Smooth muscle cell of the brain vasculature (primary cell): Measurements from ENCODE around the gene UBE2J2.

Experiments
- DNase-seq: peaks from one replicate; pipeline ENCODE4 v3.0.0-alpha.2; 2012; ENCODE audit warnings: low read depth, low spot score

UBE2J2 gene

GRCh38 chr1:1296070-1297061 lies 22.7 kb upstream of the UBE2J2 start:
- no peak for DNase-seq

DNA sequence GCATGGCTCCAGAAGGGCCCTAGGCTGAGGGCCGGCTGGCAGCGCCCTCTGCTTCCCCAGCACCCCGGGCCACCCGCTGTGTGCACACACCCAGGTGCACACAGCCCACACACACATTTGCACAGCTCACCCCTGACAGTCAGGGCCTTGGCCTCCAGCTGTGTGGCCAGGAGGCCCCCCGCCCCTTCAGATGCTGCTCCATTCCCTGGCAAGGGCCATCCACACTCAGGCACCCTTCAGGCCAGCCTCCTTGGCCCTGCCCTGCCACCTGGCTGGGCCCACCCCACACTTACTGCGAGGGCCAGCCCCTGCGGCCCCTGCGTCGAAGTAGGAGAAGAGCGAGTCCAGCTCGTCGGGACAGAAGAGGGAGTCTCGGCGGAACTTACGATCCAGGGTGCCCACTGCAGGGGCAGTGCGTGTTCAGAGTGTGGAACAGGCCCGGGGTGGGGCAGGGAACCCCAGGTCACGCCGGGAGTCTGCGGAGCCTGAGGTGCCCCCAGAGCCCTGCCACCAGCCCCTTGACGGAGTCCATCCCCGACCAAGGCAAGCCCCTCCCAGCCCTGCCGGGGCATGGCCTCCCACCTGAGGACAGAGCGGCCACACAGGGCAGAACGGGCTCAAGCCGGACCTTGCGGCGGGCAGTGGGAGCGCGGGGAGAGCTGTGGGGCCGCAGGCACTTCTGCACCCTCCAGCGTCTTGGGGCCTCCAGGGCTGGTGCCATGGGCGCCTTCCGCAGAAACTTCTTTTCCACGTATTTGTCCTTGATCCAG lies 21.7 kb upstream of the UBE2J2 start:
- DNase-seq = no peak

DNA sequence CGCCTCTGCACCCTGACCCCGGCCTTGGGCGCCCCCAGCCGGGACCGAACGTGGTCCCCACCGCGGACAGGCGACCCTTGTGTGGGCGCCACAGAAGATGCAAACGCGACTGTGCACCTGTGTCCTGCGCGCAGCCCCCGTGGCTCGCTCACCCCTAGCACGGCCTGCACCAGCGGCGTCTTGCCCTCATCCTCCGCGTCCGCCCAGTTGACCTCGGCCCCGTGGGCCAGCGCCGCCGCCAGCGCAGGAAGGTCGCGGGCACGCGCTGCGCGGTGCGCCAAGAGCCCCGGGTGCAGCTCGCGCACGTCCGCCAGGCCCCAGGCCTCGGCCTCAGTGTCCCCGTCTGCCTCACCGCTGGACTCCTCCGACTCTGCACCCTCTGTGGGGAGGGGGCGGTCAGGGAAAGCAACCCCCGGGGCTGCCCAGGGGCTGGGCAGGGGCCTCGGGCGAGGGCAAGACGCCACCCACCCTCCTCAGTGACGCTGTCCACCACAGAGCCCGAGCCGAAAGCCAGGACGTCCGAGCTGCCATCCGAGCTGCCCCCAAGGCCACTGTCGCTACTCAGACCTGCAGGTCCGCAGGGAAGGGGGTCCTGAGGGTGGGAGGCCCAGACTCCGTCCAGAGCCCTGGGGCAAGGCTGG lies 20.7 kb upstream of the UBE2J2 start:
- DNase-seq = no peak

- no peak for DNase-seq
These were observed 19.9 kb upstream of the UBE2J2 start for GRCh38 chr1:1293263-1294249.

DNA sequence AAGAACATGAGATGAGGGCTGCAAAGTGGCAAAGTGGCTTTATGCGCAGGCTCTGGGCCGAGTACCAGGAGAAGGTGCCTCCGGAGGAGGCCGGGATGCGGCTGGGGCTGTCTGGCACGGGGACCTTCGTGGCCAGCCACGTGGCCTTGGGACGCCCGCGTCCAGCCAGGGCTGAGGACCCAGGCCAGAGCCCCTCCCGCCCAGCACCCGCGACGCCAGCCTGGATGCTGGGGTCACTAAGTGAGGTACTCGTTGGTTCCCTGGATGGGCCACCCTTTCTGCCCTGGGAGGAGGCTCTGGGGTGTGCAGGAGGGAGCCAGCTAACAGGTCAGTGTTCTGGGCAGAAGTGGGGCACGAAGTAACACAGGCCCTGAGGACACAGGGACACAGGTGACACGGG lies 19.2 kb upstream of the UBE2J2 start:
- no peak for DNase-seq

DNA sequence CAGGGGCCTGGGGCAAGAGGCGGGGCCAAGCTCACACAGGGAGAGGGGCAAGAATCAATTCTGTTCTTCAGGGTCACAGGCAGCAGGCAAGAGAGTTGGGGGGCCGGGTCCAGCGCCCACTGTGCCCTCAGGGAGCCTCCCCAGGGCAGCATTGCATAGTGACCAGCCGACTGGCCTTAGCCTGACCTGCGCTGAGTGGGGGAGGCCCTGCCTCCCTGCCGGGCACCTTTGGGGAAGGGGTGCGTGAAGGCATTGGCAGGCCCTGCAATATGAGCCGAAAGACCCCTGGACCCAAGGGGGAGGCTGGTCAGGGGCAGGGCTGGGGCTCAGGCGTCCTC lies 18.8 kb upstream of the UBE2J2 start:
- no peak for DNase-seq

DNA sequence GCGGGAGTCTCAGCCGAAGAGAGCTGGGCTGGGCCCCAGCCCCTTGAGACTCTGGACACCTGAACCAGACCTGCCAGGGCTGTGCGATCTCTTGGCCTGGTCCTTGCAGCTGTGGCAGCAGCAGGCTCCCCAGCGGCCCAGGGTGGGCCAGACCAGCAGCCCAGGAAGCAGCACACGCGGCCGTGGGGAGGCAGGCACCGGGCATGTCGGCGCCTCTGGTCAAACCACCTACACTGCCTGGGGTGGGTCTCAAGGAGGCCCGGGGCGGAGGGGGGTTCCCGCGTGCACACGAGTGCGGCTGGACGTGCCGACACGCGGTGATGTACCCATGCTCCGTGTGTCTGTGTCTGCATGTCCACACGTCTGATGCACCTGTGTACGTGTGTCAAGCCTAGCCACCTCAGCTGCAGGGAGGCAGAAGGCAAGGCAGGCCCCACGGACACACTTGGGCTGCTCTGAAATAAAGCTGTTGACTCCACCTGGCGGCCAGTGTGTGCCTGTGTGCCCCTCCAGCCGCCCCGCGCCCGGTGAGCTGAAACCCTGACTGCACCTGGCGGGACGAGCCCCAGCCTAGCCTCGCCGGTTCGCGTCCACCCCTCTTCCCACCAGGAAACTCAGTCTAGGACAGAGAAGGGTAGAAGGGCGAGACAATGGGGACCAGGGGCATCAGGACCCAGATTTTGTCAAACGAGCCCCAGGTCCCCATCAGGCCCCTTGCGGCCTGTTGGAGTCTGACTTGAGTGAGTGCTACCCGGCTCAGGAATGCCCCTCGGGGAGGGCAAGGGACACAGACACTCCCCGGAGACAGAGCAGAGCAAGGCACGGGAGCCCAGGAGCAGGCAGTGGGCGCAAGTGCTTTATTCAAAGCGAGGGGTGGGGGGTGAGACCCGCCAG lies 18.1 kb upstream of the UBE2J2 start:
- no peak for DNase-seq

- no peak for DNase-seq
These were observed 17.4 kb upstream of the UBE2J2 start for GRCh38 chr1:1291023-1291528.

DNA sequence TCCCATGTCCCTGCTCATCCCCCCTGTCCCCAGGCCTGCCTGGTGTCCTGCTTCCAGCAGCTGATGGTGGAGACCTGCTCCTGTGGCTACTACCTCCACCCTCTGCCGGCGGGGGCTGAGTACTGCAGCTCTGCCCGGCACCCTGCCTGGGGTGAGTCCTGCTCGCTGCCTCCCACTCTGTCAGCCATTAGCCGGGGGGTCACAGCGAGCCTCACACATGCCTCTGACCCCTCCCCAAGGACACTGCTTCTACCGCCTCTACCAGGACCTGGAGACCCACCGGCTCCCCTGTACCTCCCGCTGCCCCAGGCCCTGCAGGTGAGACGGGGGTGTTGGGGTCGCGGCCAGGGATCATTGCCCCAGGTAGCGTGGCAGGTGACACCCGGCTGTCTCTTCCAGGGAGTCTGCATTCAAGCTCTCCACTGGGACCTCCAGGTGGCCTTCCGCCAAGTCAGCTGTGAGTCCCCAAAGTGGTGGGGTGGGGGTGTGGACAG lies 16.6 kb upstream of the UBE2J2 start:
- DNase-seq = no peak

GRCh38 chr1:1287288-1288110 lies 13.8 kb upstream of the UBE2J2 start:
- DNase-seq = no peak

DNA sequence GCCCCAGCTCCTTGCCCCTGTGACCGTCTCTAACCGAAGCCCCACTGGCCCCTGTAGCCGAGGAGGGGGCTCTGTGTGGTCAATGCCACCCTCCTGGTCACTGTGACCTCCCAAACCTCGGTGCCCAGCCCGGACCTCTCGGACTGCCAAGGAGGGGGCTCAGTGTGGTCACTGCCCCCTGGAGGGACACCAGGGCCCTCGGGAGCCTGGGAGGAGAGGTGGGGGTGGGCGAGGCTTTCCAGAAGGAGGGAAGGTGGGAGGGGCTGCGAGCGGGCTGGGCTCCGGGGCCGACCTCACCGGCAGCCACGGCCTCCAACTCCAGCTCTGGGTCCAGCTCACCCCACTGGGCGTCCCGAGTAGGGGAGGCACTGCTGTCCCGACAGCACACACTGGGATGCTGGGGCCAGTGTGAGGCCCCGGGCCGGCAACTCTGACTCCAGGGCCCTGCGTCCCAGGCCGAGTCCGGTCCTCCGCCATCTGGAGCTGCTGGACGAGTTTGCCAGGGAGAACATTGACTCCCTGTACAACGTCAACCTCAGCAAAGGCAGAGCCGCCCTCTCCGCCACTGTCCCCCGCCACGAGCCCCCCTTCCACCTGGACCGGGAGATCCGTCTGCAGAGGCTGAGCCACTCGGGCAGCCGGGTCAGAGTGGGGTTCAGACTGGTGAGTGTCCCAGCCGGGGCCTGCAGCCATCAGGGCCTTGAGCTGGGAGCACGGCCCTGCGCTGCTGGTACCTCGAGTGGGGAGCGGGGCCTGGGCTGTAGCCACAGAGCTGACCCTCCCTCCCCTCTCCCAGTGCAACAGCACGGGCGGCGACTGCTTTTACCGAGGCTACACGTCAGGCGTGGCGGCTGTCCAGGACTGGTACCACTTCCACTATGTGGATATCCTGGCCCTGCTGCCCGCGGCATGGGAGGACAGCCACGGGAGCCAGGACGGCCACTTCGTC lies 12.9 kb upstream of the UBE2J2 start:
- DNase-seq = no peak

DNA sequence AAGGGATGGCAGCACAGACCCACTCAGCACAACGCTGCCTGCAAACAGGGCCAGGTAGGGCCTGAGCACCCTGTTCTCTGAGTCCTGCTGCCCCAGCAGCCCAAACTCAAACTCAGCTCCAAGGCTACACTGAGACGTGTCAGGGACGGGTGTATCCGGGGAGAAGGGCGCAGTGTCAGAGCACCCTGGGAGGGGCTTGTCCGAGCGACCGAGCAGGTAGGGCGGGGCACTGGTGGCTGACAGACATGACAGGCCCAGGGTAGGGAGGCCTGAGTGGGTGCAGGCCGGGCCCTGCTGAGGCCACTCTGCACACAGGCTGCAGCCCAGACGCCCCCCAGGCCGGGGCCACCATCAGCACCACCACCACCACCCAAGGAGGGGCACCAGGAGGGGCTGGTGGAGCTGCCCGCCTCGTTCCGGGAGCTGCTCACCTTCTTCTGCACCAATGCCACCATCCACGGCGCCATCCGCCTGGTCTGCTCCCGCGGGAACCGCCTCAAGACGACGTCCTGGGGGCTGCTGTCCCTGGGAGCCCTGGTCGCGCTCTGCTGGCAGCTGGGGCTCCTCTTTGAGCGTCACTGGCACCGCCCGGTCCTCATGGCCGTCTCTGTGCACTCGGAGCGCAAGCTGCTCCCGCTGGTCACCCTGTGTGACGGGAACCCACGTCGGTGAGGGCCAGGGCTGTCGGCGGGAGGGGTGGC lies 12.1 kb upstream of the UBE2J2 start:
- DNase-seq = no peak

DNA sequence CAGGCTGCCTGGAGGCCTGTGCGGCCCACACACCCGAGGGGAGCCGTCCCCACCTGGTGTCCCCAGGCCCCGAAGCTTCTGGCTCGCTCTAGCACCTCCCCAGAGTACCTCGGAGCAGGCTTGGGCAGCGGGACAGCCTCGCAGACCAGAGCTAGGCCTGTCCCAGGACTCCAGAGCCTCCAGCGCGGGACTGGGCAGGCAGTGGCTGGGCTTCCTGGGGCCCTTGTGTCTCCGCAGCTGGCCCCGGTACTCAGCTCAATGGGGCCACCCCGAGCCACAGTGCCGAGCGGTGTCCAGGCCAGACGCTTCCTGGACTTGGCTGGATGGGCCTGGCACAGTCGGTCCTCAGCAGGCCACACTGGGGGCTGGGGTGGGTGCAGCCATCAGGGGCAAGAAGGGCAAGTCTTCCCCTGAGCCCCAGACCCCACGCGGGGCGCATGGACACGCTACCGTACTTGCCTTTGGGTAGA lies 11.5 kb upstream of the UBE2J2 start:
- no peak for DNase-seq

DNA sequence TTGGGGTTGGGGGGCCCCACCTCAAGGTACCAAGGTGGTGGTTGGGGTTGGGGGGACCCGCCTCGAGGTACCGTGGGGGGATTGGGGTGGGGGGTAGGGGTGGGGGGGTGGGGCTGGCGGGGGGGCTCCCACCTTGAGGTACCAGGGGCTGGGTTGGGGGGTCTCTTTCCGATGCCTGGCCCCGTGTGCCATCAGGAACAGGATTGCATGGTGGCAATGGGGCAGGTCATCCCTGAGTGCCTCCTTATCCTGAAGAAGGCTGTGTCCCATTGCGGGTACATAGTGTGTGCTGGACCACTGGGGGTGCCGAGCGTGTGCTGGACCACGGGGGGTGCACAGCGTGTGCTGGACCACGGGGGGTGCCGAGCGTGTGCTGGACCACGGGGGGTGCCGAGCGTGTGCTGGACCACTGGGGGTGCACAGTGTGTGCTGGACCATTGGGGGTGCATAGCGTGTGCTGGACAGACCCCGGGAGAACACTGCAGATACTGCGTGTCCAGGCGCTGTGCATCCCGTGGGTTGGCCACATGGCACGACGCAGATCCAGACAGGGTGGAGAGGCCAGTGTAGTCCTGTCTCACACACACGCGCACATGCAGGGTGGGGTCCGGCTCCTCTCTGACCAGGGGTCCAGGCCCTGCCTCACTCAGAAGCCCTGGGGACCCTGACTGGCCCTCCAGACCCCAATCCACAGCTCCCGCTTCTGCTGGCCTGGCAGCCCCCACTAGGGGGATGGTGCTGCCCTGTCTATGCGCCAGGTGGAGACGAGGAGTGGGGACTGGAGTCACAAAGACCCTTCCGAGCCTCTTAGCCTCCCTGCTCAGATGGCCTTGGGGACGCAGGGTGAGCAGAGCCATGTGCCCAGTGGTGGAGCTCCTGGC lies 10.8 kb upstream of the UBE2J2 start:
- DNase-seq = no peak

DNA sequence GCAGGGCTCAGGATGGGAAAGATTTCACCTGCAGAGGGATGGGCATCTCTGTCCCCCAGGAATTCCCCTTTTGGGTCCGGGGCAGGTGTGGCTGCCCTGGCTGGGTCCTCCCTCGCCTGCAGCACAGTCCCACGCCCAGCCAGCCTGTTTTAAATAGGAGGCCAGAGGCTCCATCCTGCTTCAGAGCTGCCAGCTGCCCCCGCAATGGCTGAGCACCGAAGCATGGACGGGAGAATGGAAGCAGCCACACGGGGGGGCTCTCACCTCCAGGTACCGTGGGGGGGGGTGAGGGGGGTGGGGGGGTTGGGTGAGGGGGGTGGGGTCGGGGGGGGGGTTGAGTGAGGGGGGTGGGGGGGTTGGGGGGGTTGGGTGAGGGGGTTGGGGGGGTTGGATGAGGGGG lies 10.2 kb upstream of the UBE2J2 start:
- no peak for DNase-seq

DNA sequence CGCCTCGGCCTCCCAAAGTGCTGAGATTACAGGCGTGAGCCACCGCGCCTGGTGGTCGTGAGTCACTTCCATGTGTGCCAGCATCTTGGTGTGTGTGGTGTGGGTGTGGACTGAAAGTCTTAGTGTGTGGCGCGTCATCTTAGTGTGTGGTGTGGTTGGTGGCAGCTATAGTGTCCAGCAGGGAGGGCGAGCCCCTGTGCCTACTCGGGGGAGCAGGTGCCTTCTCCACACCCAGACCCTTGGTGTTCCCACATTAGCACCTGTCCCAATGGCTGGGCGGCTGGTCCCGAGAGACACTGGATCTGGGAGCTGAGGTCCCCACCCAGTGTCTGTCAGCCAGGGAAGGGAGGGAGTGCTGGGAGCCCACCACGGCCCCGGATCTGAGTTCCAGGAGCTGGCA lies 9.3 kb upstream of the UBE2J2 start:
- no peak for DNase-seq
